NK-92 treated with Interleukin-12 subunit alpha and Interleukin-12 subunit beta, amount 100 ng/mL, for 24 hours (cell line): ENCODE measurements around the gene ZP2.
"Not testable (repeated sequence)": the region's sequence is repeated elsewhere in the genome, so short reads cannot be mapped to it uniquely, and the experiment has no call there.

ENCODE experiments used
- DNase-seq: peaks from one replicate; lab custom pipeline; 2025; lab: John Stamatoyannopoulos, UW

Gene ZP2

GRCh38 chr16:21172650-21173049 lies 38.7 kb downstream of the ZP2 start:
- DNase-seq, result no peak

- not testable (repeated sequence) for DNase-seq
Measured at GRCh38 chr16:21170116-21170515, 41.3 kb downstream of the ZP2 start.

- no peak for DNase-seq
Measured at GRCh38 chr16:21169249-21169981, 42.0 kb downstream of the ZP2 start.

GRCh38 chr16:21167929-21168602 lies 43.3 kb downstream of the ZP2 start:
- DNase-seq, result no peak

GRCh38 chr16:21167360-21167759 lies 44.0 kb downstream of the ZP2 start:
- no peak for DNase-seq

GRCh38 chr16:21166561-21166961 lies 44.8 kb downstream of the ZP2 start:
- DNase-seq, result no peak

GRCh38 chr16:21164521-21165168 lies 46.7 kb downstream of the ZP2 start:
- DNase-seq, result no peak

GRCh38 chr16:21163576-21163975 lies 47.8 kb downstream of the ZP2 start:
- no peak for DNase-seq

- no peak for DNase-seq
Measured at GRCh38 chr16:21162661-21163151, 48.7 kb downstream of the ZP2 start.

GRCh38 chr16:21161211-21161610 lies 50.2 kb downstream of the ZP2 start:
- DNase-seq, result no peak

- no peak for DNase-seq
Measured at GRCh38 chr16:21160276-21160675, 51.1 kb downstream of the ZP2 start.

- no peak for DNase-seq
Measured at GRCh38 chr16:21159281-21159951, 52.0 kb downstream of the ZP2 start.

GRCh38 chr16:21158208-21159110 lies 52.9 kb downstream of the ZP2 start, which contains the start of gene LDAF1:
Gene LDAF1 (plus strand): TSS chr16:21158674. CDS start chr16:21161183, 2,509 bp downstream.
- no peak for DNase-seq

GRCh38 chr16:21157632-21158031 lies 53.7 kb downstream of the ZP2 start:
- no peak for DNase-seq

- no peak for DNase-seq
Measured at GRCh38 chr16:21156767-21157467, 54.5 kb downstream of the ZP2 start.

GRCh38 chr16:21156011-21156410 lies 55.4 kb downstream of the ZP2 start:
- not testable (repeated sequence) for DNase-seq

GRCh38 chr16:21153124-21153729 lies 58.1 kb downstream of the ZP2 start:
- not testable (repeated sequence) for DNase-seq

- not testable (repeated sequence) for DNase-seq
Measured at GRCh38 chr16:21152160-21153030, 59.0 kb downstream of the ZP2 start.

- DNase-seq, result no peak
Measured at GRCh38 chr16:21150375-21151001, 60.9 kb downstream of the ZP2 start, which contains the start of gene DNAH3. Gene DNAH3 (minus strand): TSS chr16:21150846. CDS start chr16:21150319, 527 bp downstream.
